Upper lobe of left lung (tissue), 4 donors: ENCODE results near the gene MYO3A.

Source experiments
- POLR2A ChIP-seq, 4 donors: fragments of 450-650 bp; IDR thresholded peaks; one replicate each; pipeline ENCODE4 v1.5.1; 2016 to 2017; ENCODE audit warnings: antibody characterized with exemption in 4 of 4, mild to moderate bottlenecking in 2 of 4
- POLR2AphosphoS5 ChIP-seq, 2 donors: sonication (generic); formaldehyde crosslinking; IDR thresholded peaks; one replicate each; pipeline ENCODE4 v1.5.1; 2017; ENCODE audit warnings: antibody characterized with exemption in 2 of 2

DNA sequence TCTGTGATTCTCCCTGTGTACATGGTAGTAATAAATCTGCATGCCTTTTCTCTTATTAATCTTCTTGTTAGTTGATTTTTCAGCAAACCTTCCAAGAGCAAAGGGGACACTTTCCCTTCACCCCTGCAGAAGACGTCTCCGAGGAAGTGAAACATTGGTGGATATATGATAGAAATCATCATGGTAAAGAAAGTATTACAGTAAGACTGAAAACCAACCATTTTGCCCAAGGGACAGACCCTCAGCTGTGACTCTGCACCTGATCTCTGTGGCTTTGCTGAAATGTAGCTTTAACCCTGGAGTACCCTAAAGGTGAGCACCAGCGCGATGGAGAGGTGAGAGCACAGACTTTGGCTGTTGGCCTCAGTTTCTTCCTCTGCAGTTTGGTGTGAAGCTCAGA is 32.8 kb upstream of the MYO3A start:
- TF ChIP-seq POLR2A (IDR thresholded peaks at IDR 0.05) (no peak), POLR2AphosphoS5 (IDR thresholded peaks at IDR 0.05) (no peak)
